HL-60 (cell line): ENCODE results near the gene MYO1A.

Experiments
- GABPA ChIP-seq: IDR thresholded peaks from 2 replicates; pipeline ENCODE4 v1.6.1; 2012; ENCODE audit warnings: low read depth
- POLR2AphosphoS5 ChIP-seq: IDR thresholded peaks from 2 replicates; pipeline ENCODE4 v1.6.1; 2012; ENCODE audit warnings: low read depth
- TF ChIP-seq, protein P1 (sequence below): IDR thresholded peaks from 2 replicates; pipeline ENCODE4 v1.6.1; 2012; ENCODE audit warnings: low read depth; ENCODE audit not compliant: insufficient replicate concordance
- TF ChIP-seq, protein P2 (sequence below): IDR thresholded peaks from one replicate; pipeline ENCODE4 v1.5.1; 2011; ENCODE audit warnings: low read length, control low read depth, inconsistent platforms; ENCODE audit not compliant: insufficient read depth

DNA sequence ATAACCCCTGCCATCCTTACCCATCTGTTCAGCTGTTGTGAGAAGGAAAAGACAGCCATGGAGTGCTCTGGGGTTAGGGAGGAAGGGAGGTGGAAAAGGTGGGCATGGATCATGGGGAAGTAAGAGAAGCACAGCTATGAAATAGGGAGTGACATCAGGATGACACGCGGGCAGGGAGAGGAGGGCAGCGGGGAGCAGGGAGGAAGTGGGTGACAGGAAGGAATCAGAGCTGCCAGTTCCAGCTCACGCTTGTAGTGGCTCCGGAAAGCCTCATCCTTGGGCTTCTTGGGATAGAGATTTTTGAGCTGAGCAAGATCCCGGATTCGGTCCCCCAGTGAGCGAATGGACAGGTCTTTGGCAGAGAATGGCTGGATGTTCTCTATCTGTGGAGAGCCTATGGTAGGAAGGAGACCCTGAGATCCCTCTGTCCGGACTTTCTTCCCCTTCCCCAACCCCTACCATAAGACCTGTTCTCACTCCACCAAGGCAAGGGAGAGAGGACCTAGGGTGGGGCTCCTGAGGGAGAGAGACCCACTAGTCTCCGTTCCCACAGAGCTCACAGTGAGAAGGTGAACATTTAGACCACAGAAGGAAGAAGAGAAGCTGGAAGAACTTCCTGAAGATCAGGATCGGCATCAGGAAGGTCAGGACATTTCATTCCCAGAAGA, 49.3 kb upstream of the MYO1A start:
- TF ChIP-seq POLR2AphosphoS5 (no peak), GABPA (no peak)
- TF ChIP-seq, protein P1, sequence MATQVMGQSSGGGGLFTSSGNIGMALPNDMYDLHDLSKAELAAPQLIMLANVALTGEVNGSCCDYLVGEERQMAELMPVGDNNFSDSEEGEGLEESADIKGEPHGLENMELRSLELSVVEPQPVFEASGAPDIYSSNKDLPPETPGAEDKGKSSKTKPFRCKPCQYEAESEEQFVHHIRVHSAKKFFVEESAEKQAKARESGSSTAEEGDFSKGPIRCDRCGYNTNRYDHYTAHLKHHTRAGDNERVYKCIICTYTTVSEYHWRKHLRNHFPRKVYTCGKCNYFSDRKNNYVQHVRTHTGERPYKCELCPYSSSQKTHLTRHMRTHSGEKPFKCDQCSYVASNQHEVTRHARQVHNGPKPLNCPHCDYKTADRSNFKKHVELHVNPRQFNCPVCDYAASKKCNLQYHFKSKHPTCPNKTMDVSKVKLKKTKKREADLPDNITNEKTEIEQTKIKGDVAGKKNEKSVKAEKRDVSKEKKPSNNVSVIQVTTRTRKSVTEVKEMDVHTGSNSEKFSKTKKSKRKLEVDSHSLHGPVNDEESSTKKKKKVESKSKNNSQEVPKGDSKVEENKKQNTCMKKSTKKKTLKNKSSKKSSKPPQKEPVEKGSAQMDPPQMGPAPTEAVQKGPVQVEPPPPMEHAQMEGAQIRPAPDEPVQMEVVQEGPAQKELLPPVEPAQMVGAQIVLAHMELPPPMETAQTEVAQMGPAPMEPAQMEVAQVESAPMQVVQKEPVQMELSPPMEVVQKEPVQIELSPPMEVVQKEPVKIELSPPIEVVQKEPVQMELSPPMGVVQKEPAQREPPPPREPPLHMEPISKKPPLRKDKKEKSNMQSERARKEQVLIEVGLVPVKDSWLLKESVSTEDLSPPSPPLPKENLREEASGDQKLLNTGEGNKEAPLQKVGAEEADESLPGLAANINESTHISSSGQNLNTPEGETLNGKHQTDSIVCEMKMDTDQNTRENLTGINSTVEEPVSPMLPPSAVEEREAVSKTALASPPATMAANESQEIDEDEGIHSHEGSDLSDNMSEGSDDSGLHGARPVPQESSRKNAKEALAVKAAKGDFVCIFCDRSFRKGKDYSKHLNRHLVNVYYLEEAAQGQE = no peak
- TF ChIP-seq, protein P2, sequence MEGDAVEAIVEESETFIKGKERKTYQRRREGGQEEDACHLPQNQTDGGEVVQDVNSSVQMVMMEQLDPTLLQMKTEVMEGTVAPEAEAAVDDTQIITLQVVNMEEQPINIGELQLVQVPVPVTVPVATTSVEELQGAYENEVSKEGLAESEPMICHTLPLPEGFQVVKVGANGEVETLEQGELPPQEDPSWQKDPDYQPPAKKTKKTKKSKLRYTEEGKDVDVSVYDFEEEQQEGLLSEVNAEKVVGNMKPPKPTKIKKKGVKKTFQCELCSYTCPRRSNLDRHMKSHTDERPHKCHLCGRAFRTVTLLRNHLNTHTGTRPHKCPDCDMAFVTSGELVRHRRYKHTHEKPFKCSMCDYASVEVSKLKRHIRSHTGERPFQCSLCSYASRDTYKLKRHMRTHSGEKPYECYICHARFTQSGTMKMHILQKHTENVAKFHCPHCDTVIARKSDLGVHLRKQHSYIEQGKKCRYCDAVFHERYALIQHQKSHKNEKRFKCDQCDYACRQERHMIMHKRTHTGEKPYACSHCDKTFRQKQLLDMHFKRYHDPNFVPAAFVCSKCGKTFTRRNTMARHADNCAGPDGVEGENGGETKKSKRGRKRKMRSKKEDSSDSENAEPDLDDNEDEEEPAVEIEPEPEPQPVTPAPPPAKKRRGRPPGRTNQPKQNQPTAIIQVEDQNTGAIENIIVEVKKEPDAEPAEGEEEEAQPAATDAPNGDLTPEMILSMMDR = no peak
